Fibroblast of lung (primary cell): ENCODE results near the gene AREL1.

ENCODE experiments used
- EZH2 ChIP-seq: IDR thresholded peaks from 2 replicates; pipeline ENCODE4 v1.5.1; 2012; ENCODE audit warnings: low read length, control low read depth, mild to moderate bottlenecking; ENCODE audit errors: missing control alignments
- TF ChIP-seq, protein P1 (sequence below), 2 donors: IDR thresholded peaks in 1 of 2; conservative IDR thresholded peaks in 1 of 2; 1 replicate in 1 of 2; 2 replicates in 1 of 2; pipeline ENCODE4 v1.5.1; 2011 to 2012; ENCODE audit warnings: low read length in 2 of 2, control low read depth in 1 of 2, inconsistent platforms in 1 of 2, low read depth in 1 of 2, mild to moderate bottlenecking in 1 of 2

DNA sequence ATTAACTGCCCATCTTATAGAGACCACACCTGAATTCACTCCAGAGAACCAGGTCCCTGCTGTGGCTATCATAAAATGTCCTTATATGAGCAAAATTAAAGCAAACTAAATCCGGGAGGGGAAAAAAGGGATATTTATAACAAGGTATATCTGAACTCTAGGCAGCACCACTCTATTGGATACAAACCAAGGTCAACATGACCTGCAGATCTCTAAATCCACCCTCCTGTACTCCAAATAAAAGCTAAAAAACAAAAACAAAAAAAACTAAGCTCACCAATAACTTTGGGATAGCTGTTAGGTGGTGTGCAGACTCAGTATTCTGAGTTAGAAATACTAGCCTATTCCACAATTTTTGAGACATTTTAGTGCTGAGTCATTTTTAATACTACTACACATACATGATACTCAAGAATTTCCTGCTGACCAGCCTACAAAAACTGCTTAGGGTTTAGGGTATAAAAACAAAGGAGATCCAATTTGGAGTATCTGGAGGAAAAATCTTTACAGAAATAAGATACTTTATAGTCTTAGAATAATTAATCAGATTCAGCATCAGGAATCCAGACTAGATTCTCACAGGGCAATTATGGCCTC, 54.2 kb downstream of the AREL1 start:
- TF ChIP-seq, protein P1, sequence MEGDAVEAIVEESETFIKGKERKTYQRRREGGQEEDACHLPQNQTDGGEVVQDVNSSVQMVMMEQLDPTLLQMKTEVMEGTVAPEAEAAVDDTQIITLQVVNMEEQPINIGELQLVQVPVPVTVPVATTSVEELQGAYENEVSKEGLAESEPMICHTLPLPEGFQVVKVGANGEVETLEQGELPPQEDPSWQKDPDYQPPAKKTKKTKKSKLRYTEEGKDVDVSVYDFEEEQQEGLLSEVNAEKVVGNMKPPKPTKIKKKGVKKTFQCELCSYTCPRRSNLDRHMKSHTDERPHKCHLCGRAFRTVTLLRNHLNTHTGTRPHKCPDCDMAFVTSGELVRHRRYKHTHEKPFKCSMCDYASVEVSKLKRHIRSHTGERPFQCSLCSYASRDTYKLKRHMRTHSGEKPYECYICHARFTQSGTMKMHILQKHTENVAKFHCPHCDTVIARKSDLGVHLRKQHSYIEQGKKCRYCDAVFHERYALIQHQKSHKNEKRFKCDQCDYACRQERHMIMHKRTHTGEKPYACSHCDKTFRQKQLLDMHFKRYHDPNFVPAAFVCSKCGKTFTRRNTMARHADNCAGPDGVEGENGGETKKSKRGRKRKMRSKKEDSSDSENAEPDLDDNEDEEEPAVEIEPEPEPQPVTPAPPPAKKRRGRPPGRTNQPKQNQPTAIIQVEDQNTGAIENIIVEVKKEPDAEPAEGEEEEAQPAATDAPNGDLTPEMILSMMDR (conservative IDR thresholded peaks at IDR 0.05 in 1 of 2, IDR thresholded peaks at IDR 0.05 in 1 of 2; ENCODE audit: low read depth in 1 of 2, low read length in 2 of 2): no peak
- no peak for TF ChIP-seq EZH2
